ENCODE measurements around the gene AGBL5. TPM values are rescaled to one million over a fixed set of nuclear protein-coding genes. Genes with fewer than 3 reads are reported as not detected.

The AGBL5 gene
- total RNA-seq, 2 experiments from 2014 or later, result 37.4 to 42.0 TPM

Other genes starting within 250 kb of the AGBL5 start
- gene DPYSL5, start 203.5 kb upstream of the AGBL5 start, total RNA-seq (2014; rRNA removed; shearing (Covaris generic)), result not detected in 2 replicates
- not detected in 2 replicates for gene DPYSL5, start 203.5 kb upstream of the AGBL5 start, total RNA-seq (2022)
- gene MAPRE3, start 81.0 kb upstream of the AGBL5 start, total RNA-seq (2014; rRNA removed; shearing (Covaris generic)), result not detected in 2 replicates
- not detected in 2 replicates for gene MAPRE3, start 81.0 kb upstream of the AGBL5 start, total RNA-seq (2022)
- 32.0 and 32.6 TPM in 2 replicates for gene TMEM214, start 18.7 kb upstream of the AGBL5 start, total RNA-seq (2014; rRNA removed; shearing (Covaris generic))
- 78.6 and 79.3 TPM in 2 replicates for gene TMEM214, start 18.7 kb upstream of the AGBL5 start, total RNA-seq (2022)
- gene OST4, start 20.0 kb downstream of the AGBL5 start, total RNA-seq (2014; rRNA removed; shearing (Covaris generic)), result 147 and 214 TPM in 2 replicates
- gene OST4, start 20.0 kb downstream of the AGBL5 start, total RNA-seq (2022), result 253 and 267 TPM in 2 replicates
- 2.7 and 3.2 TPM in 2 replicates for gene EMILIN1, start 26.9 kb downstream of the AGBL5 start, total RNA-seq (2014; rRNA removed; shearing (Covaris generic))
- gene EMILIN1, start 26.9 kb downstream of the AGBL5 start, total RNA-seq (2022), result 1.6 and 2.2 TPM in 2 replicates
- gene KHK, start 35.1 kb downstream of the AGBL5 start, total RNA-seq (2014; rRNA removed; shearing (Covaris generic)), result 9.7 and 14.0 TPM in 2 replicates
- 17.9 and 19.7 TPM in 2 replicates for gene KHK, start 35.1 kb downstream of the AGBL5 start, total RNA-seq (2022)
- not detected in 2 replicates for gene CGREF1, start 67.5 kb downstream of the AGBL5 start, total RNA-seq (2014; rRNA removed; shearing (Covaris generic))
- gene CGREF1, start 67.5 kb downstream of the AGBL5 start, total RNA-seq (2022), result not detected in 2 replicates
- not detected in 2 replicates for gene ABHD1, start 72.1 kb downstream of the AGBL5 start, total RNA-seq (2014; rRNA removed; shearing (Covaris generic))
- not detected in 2 replicates for gene ABHD1, start 72.1 kb downstream of the AGBL5 start, total RNA-seq (2022)
- gene PREB, start 83.0 kb downstream of the AGBL5 start, total RNA-seq (2014; rRNA removed; shearing (Covaris generic)), result 113 and 116 TPM in 2 replicates
- 96.8 and 106 TPM in 2 replicates for gene PREB, start 83.0 kb downstream of the AGBL5 start, total RNA-seq (2022)
- gene PRR30, start 87.7 kb downstream of the AGBL5 start, total RNA-seq (2014; rRNA removed; shearing (Covaris generic)), result not detected in 2 replicates
- not detected in 2 replicates for gene PRR30, start 87.7 kb downstream of the AGBL5 start, total RNA-seq (2022)
- not detected in 2 replicates for gene TCF23, start 97.3 kb downstream of the AGBL5 start, total RNA-seq (2014; rRNA removed; shearing (Covaris generic))
- 0.25 TPM in 1 of 2 replicates, not detected in the other for gene TCF23, start 97.3 kb downstream of the AGBL5 start, total RNA-seq (2022)
- 75.4 and 93.3 TPM in 2 replicates for gene ATRAID, start 160.4 kb downstream of the AGBL5 start, total RNA-seq (2014; rRNA removed; shearing (Covaris generic))
- 92.7 and 92.8 TPM in 2 replicates for gene ATRAID, start 160.4 kb downstream of the AGBL5 start, total RNA-seq (2022)
- gene SLC5A6, start 160.6 kb downstream of the AGBL5 start, total RNA-seq (2014; rRNA removed; shearing (Covaris generic)), result 50.1 and 55.5 TPM in 2 replicates
- 47.9 and 60.1 TPM in 2 replicates for gene SLC5A6, start 160.6 kb downstream of the AGBL5 start, total RNA-seq (2022)
- gene CAD, start 165.7 kb downstream of the AGBL5 start, total RNA-seq (2014; rRNA removed; shearing (Covaris generic)), result 118 and 132 TPM in 2 replicates
- gene CAD, start 165.7 kb downstream of the AGBL5 start, total RNA-seq (2022), result 166 and 173 TPM in 2 replicates
- gene SLC30A3, start 211.4 kb downstream of the AGBL5 start, total RNA-seq (2014; rRNA removed; shearing (Covaris generic)), result 14.0 and 23.3 TPM in 2 replicates
- gene SLC30A3, start 211.4 kb downstream of the AGBL5 start, total RNA-seq (2022), result 61.0 and 71.6 TPM in 2 replicates
- 2.7 and 4.7 TPM in 2 replicates for gene DNAJC5G, start 223.8 kb downstream of the AGBL5 start, total RNA-seq (2014; rRNA removed; shearing (Covaris generic))
- gene DNAJC5G, start 223.8 kb downstream of the AGBL5 start, total RNA-seq (2022), result 18.1 and 18.2 TPM in 2 replicates
- gene TRIM54, start 230.8 kb downstream of the AGBL5 start, total RNA-seq (2014; rRNA removed; shearing (Covaris generic)), result 2.1 and 6.4 TPM in 2 replicates
- 13.6 and 18.8 TPM in 2 replicates for gene TRIM54, start 230.8 kb downstream of the AGBL5 start, total RNA-seq (2022)

Data from OCI-LY7 (cell line).